Immature natural killer cell (primary cell): ENCODE results near the gene TFRC. TPM values are rescaled to one million over a fixed set of nuclear protein-coding genes. Genes with fewer than 3 reads are reported as not detected.
A peak's percentile ranks its signal among the peaks of the same experiment; 100 is the strongest.
"Not testable (repeated sequence)": the region's sequence is repeated elsewhere in the genome, so short reads cannot be mapped to it uniquely, and the experiment has no call there.

Experiments
- DNase-seq, 3 donors: peaks; one replicate each; pipeline ENCODE4 v3.0.0; 2022; ENCODE audit warnings: mixed read lengths in 1 of 3
- H3K27ac Mint-ChIP-seq, 6 donors: one replicate each; pipeline ENCODE4 v1.8.0; 2020; ENCODE audit warnings: mixed read lengths in 6 of 6, mild to moderate bottlenecking in 5 of 6, inconsistent platforms in 4 of 6, moderate library complexity in 3 of 6
- H3K27me3 Mint-ChIP-seq, 3 donors: one replicate each; pipeline ENCODE4 v1.8.0; 2020 to 2021; ENCODE audit warnings: low read depth in 3 of 3, mild to moderate bottlenecking in 3 of 3, mixed read lengths in 3 of 3, moderate library complexity in 3 of 3, inconsistent platforms in 1 of 3
- H3K36me3 Mint-ChIP-seq, 3 donors: one replicate each; pipeline ENCODE4 v1.8.0; 2020; ENCODE audit warnings: mixed read lengths in 3 of 3, inconsistent platforms in 2 of 3, mild to moderate bottlenecking in 2 of 3
- H3K4me1 Mint-ChIP-seq, 2 donors: one replicate each; pipeline ENCODE4 v1.8.0; 2020; ENCODE audit warnings: inconsistent platforms in 2 of 2, mild to moderate bottlenecking in 2 of 2, mixed read lengths in 2 of 2, moderate library complexity in 1 of 2
- H3K4me3 Mint-ChIP-seq, 5 donors: one replicate each; pipeline ENCODE4 v1.8.0; 2020; ENCODE audit warnings: mild to moderate bottlenecking in 5 of 5, mixed read lengths in 5 of 5, inconsistent platforms in 3 of 5, moderate library complexity in 3 of 5
- H3K9me3 Mint-ChIP-seq, 6 donors: one replicate each; pipeline ENCODE4 v1.8.0; 2020; ENCODE audit warnings: mild to moderate bottlenecking in 6 of 6, mixed read lengths in 6 of 6, inconsistent platforms in 4 of 6, moderate library complexity in 3 of 6
- polyA plus RNA-seq, 3 donors: library from polyadenylated mRNA; unstranded; fragments of 300-500 nt; fragmentation: Illumina TruSeq; gene quantifications; one replicate each; pipeline ENCODE4 v1.2.3, GENCODE V29; 2021

TFRC gene
- polyA plus RNA-seq, 3 donors from 2014 or later: 8.9 to 11.0 (median 9.7) TPM

GRCh38 chr3:196050597-196050996 is 31.3 kb downstream of the TFRC start:
- Mint-ChIP-seq H3K4me3 (no peak overlapping the region), H3K9me3 (no peaks in the 10 kb centered on the region), H3K4me1 (no peaks in the 10 kb centered on the region), H3K36me3 (peaks cover 19 to 45% (median 35%) of the 10 kb centered on the region in 3 donors), H3K27me3 (no peaks in the 10 kb centered on the region), H3K27ac (no peak overlapping the region)
- DNase-seq: no peak

GRCh38 chr3:196049653-196050052 is 32.2 kb downstream of the TFRC start:
- H3K27me3 Mint-ChIP-seq: no peaks in the 10 kb centered on the region
- no peaks in the 10 kb centered on the region for H3K9me3 Mint-ChIP-seq

GRCh38 chr3:196048922-196049598 is 32.8 kb downstream of the TFRC start:
- Mint-ChIP-seq H3K4me3 (no peak overlapping the region), H3K27me3 (no peaks in the 10 kb centered on the region), H3K9me3 (no peaks in the 10 kb centered on the region), H3K27ac (peak overlapping the region in 1 of 6 donors; percentile 2), H3K4me1 (no peaks in the 10 kb centered on the region), H3K36me3 (peaks cover 10 to 33% (median 24%) of the 10 kb centered on the region in 3 donors)
- no peak for DNase-seq

More at GRCh38 chr3:196049653-196050052, 32.2 kb downstream of the TFRC start:
- H3K4me1 Mint-ChIP-seq: no peaks in the 10 kb centered on the region
- no peak overlapping the region for H3K27ac Mint-ChIP-seq
- H3K4me3 Mint-ChIP-seq: no peak overlapping the region
- peaks cover 10 to 36% (median 27%) of the 10 kb centered on the region in 3 donors for H3K36me3 Mint-ChIP-seq
- DNase-seq: no peak

GRCh38 chr3:196047391-196048030 is 34.4 kb downstream of the TFRC start:
- H3K27ac Mint-ChIP-seq: no peak overlapping the region
- H3K27me3 Mint-ChIP-seq: no peaks in the 10 kb centered on the region
- H3K4me3 Mint-ChIP-seq: no peak overlapping the region
- peaks cover 11 to 31% (median 19%) of the 10 kb centered on the region in 3 donors for H3K36me3 Mint-ChIP-seq
- no peak for DNase-seq
- no peaks in the 10 kb centered on the region for H3K4me1 Mint-ChIP-seq
- H3K9me3 Mint-ChIP-seq: no peaks in the 10 kb centered on the region

GRCh38 chr3:196044513-196044912 is 37.4 kb downstream of the TFRC start:
- Mint-ChIP-seq H3K27ac (no peak overlapping the region), H3K4me3 (no peak overlapping the region), H3K9me3 (peaks cover 0 to 9% (median under 1%) of the 10 kb centered on the region in 6 donors), H3K4me1 (no peaks in the 10 kb centered on the region), H3K27me3 (peaks cover 0 to 1% (median 0%) of the 10 kb centered on the region in 3 donors), H3K36me3 (peaks cover 3 to 16% (median 5%) of the 10 kb centered on the region in 3 donors)
- DNase-seq: no peak

GRCh38 chr3:196042673-196043072 is 39.2 kb downstream of the TFRC start:
- peaks cover 0 to 6% (median 5%) of the 10 kb centered on the region in 3 donors for H3K36me3 Mint-ChIP-seq
- H3K27me3 Mint-ChIP-seq: peaks cover 0 to 5% (median 0%) of the 10 kb centered on the region in 3 donors
- H3K4me1 Mint-ChIP-seq: no peaks in the 10 kb centered on the region
- H3K9me3 Mint-ChIP-seq: peaks cover 0 to 9% (median under 1%) of the 10 kb centered on the region in 6 donors
- no peak for DNase-seq
- H3K27ac Mint-ChIP-seq: no peak overlapping the region
- H3K4me3 Mint-ChIP-seq: no peak overlapping the region

- no peak overlapping the region for H3K4me3 Mint-ChIP-seq
- peaks cover 0 to 9% (median 2%) of the 10 kb centered on the region in 6 donors for H3K9me3 Mint-ChIP-seq
- H3K4me1 Mint-ChIP-seq: no peaks in the 10 kb centered on the region
- H3K36me3 Mint-ChIP-seq: peaks cover 0 to 5% (median 3%) of the 10 kb centered on the region in 3 donors
- peaks cover 1 to 8% (median 2%) of the 10 kb centered on the region in 3 donors for H3K27me3 Mint-ChIP-seq
- H3K27ac Mint-ChIP-seq: no peak overlapping the region
- no peak for DNase-seq
These were observed 42.5 kb downstream of the TFRC start for GRCh38 chr3:196039359-196039758.

- not testable (repeated sequence) for H3K36me3 Mint-ChIP-seq, H3K4me3 Mint-ChIP-seq
These were observed 55.8 kb downstream of the TFRC start for GRCh38 chr3:196026059-196026458.

GRCh38 chr3:196024968-196025367 is 56.9 kb downstream of the TFRC start:
- H3K27me3 Mint-ChIP-seq: peaks cover 2 to 6% (median 5%) of the 10 kb centered on the region in 3 donors
- H3K27ac Mint-ChIP-seq: no peak overlapping the region
- no peak overlapping the region for H3K4me3 Mint-ChIP-seq
- no peak for DNase-seq
- H3K36me3 Mint-ChIP-seq: no peaks in the 10 kb centered on the region
- H3K4me1 Mint-ChIP-seq: no peaks in the 10 kb centered on the region
- no peaks in the 10 kb centered on the region for H3K9me3 Mint-ChIP-seq

More at GRCh38 chr3:196026059-196026458, 55.8 kb downstream of the TFRC start:
- DNase-seq, H3K9me3 Mint-ChIP-seq, H3K27me3 Mint-ChIP-seq, H3K4me1 Mint-ChIP-seq, H3K27ac Mint-ChIP-seq: not testable (repeated sequence)

- H3K27ac Mint-ChIP-seq: no peak overlapping the region
These were observed 57.9 kb downstream of the TFRC start for GRCh38 chr3:196023947-196024346.

GRCh38 chr3:196022499-196022878 is 59.4 kb downstream of the TFRC start:
- H3K27me3 Mint-ChIP-seq, DNase-seq, H3K4me1 Mint-ChIP-seq, H3K9me3 Mint-ChIP-seq, H3K4me3 Mint-ChIP-seq, H3K36me3 Mint-ChIP-seq, H3K27ac Mint-ChIP-seq: not testable (repeated sequence)

More at GRCh38 chr3:196023947-196024346, 57.9 kb downstream of the TFRC start:
- H3K4me1 Mint-ChIP-seq: no peaks in the 10 kb centered on the region
- no peak for DNase-seq
- H3K27me3 Mint-ChIP-seq: peaks cover 3 to 5% (median 4%) of the 10 kb centered on the region in 3 donors
- H3K9me3 Mint-ChIP-seq: no peaks in the 10 kb centered on the region
- no peaks in the 10 kb centered on the region for H3K36me3 Mint-ChIP-seq
- H3K4me3 Mint-ChIP-seq: no peak overlapping the region

- DNase-seq: no peak
- no peaks in the 10 kb centered on the region for H3K9me3 Mint-ChIP-seq
- H3K4me3 Mint-ChIP-seq: no peak overlapping the region
- H3K27ac Mint-ChIP-seq: no peak overlapping the region
- no peaks in the 10 kb centered on the region for H3K4me1 Mint-ChIP-seq
- peaks cover 0 to 4% (median 3%) of the 10 kb centered on the region in 3 donors for H3K27me3 Mint-ChIP-seq
- H3K36me3 Mint-ChIP-seq: no peaks in the 10 kb centered on the region
These were observed 61.5 kb downstream of the TFRC start for GRCh38 chr3:196020373-196020772.

GRCh38 chr3:196019576-196019975 is 62.3 kb downstream of the TFRC start:
- not testable (repeated sequence) for H3K36me3 Mint-ChIP-seq, H3K4me1 Mint-ChIP-seq, H3K9me3 Mint-ChIP-seq, H3K27me3 Mint-ChIP-seq, DNase-seq, H3K27ac Mint-ChIP-seq, H3K4me3 Mint-ChIP-seq

GRCh38 chr3:196018159-196018558 is 63.7 kb downstream of the TFRC start:
- H3K36me3 Mint-ChIP-seq, H3K4me1 Mint-ChIP-seq, DNase-seq, H3K9me3 Mint-ChIP-seq, H3K4me3 Mint-ChIP-seq, H3K27me3 Mint-ChIP-seq, H3K27ac Mint-ChIP-seq: not testable (repeated sequence)
